NCI-H524 (cell line): Measurements from ENCODE around the gene PER1.

ENCODE experiments used
- DNase-seq, 2 experiments: peaks; one replicate each; lab custom pipeline; 2025; lab: John Stamatoyannopoulos, UW

PER1 gene

DNA sequence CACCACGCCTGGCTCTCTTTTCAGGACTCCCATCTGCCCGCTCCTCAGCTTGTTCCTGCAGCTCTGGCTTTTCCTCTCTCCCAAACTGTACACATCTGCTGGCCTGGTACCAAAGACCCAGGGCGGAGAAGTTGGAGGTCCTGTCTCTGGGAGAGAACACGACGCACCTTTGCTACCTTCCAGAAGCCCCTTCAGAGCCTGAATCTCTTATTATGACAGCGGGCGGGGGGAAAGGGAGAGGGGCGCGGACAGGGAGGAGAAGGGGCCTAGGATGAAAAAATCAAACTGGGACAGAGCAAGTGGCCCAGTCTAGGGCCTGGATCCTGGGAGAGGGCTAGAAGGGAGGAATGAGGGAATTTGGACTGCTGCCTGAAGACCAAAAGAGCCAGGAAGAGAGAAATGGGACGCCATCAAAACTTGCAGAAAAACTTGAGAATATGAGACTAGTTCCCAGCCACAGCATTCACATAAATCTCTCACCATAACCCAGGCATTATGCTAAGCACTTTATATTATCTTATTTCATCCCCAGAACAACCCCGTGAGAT is 2.5 kb upstream of the PER1 start:
- no peak for DNase-seq

DNA sequence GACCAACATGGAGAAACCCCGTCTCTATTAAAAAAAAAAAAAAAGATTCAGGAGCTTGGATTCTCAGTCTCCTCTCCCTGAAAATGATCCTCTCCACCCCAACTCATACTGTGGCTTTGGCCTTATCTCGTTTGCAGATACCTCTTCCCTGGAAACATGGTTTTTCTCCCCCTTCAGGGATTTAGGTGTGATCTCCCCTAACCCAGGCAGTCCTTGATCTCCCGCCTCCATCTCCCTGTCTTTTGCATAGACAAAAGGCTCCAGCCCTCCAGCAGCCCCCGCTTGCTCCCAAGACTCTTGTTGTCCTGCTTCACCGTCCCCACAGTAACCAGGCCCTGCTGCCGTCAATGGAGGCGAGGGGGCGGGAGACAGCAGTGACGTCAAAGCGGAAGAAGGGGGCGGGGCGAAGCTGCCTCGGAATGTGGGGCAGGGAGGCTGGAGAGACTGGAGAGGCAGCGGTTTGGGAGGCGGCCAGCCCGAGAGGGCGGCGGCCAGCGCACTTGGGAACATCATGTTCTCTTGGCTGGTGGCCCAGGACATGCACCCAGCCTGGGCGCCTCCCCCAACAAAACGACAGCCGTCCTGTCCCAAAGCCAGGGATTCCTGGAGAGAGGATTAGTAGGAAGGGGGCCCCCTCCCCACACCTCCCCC is 1.9 kb upstream of the PER1 start:
- DNase-seq = peak; percentile 66 to 82

DNA sequence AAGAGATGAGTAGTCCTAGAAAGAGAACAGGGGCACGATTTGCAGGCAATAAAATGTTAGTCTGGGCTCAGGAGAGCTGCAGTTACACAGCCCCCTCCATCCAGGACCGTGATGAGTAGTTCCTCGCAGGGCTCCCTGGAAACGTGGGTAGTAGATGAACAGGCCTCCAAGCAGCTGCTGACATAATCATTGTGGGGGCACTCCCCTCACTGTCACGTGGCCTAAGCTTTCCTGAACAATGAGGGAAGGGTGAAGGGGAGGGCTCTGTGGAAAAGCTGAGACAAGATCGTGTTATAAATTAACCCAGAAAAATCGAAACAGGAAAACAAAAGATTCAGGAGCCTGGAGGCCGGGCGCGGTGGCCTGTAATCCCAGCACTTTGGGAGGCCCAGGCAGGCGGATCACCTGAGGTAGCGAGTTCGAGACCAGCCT is 1.3 kb upstream of the PER1 start:
- peak in 1 of 2 experiments; percentile 2 for DNase-seq

DNA sequence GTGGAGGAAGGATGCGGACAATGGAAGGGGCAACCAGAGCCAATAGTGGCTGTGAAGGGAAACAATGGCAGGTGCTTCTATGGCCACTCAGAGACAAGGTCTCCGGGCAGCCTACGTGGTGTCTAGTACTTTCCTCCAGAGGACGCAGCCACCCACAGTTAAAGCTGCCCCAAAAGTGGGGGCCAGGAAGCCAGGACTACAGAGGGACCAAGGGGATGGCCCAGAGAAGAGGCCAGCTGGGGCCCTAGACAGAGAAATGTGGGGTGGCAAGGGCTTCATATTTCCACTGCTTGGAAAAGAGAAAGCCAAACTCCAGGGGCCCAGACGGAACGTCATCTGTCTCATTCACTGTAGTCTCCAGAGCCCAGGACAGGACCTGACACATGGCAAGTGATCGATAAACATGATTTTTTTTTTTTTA is 837 bp upstream of the PER1 start:
- DNase-seq = no peak

DNA sequence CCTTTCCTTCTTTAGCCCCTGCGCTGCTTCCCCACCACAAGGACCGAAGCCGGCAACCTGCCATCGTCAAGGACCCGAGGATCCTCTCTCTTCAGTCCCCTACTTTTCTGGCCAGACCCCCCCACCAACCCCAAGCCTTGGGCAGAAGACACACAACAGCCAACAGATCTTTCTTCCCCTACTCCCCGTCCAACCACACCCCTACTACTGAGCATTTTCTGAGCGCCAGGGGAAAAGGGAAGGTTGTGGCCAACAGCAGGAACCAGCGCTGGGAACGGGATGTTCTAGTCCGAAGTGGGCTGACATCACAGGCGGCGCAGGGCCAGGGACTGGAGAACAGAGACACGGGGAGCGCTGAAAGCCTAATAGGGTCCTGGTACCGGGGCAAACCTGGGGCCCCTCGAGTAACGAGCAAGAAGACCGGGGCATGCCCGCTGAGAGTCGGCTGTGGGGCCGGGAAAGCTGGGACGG is 528 bp downstream of the PER1 start:
- DNase-seq = no peak

DNA sequence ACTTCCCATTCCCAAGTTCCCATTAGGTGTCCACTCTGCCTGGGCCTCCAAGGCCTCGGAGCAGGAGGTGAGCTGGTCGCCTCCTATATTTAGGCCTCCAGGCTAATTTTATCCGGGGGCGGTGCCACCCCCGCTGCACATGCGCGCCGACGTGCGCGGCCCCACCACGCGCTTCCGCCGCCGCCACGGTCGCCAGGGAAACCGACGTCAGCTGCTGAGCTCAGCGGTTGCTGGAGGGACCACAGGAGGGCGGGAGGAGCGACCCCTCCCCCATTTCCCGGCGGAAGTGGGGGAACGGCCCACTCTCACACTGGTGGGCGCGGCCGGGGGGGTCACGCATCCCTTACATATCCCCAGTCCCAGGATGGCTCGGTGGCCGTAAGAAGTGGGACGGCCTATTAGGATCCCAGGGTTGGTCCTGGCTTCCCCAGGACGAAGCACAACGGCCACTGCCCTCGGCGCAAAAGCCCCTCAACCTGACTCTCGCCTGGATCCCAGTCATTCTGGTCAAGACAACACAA is 1.0 kb downstream of the PER1 start:
- DNase-seq = peak in 1 of 2 experiments; percentile 46

DNA sequence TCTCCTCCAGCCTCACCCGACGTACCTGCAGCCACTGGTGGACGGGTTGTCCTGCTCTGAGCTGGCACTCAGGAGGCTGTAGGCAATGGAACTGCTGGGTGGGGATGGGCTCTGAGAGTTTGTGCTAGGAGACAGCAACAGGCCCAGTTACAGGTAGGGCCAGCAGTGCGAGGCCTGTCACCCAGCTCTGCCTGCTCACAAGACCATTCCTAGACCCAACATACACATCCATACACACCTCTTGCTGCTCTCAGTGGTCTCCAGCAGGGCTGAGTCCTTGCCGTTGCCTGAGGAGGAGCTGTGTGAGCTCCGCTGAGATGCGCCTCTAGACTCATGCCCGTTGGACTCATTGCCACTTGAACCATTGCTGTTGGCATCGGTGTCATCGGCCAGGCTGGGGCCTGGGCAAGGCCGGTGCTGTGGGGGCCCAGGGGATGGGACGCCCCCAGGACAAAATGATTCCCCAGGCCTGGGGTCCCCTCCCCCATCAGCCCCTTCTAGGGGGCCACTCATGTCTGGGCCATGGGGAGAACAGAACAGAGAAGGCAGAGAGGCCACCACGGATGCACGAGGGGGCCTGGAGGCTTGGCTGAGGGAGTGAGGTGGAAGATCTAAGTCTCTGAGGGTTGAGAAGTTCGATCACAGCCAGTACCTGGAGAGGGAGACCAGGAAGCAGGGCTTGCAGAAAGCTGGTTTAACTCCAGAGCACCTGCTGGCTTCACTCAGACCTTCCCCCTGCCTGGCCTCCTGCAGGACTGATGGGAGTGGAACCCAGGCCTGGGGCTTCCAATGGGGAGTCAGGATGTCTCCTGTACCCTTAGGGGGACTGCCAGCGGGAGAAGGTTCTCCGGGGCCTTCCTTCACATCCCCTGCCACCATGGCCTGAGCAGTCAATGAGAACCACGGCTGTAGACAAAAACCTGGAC is 1.7 kb downstream of the PER1 start:
- no peak for DNase-seq

DNA sequence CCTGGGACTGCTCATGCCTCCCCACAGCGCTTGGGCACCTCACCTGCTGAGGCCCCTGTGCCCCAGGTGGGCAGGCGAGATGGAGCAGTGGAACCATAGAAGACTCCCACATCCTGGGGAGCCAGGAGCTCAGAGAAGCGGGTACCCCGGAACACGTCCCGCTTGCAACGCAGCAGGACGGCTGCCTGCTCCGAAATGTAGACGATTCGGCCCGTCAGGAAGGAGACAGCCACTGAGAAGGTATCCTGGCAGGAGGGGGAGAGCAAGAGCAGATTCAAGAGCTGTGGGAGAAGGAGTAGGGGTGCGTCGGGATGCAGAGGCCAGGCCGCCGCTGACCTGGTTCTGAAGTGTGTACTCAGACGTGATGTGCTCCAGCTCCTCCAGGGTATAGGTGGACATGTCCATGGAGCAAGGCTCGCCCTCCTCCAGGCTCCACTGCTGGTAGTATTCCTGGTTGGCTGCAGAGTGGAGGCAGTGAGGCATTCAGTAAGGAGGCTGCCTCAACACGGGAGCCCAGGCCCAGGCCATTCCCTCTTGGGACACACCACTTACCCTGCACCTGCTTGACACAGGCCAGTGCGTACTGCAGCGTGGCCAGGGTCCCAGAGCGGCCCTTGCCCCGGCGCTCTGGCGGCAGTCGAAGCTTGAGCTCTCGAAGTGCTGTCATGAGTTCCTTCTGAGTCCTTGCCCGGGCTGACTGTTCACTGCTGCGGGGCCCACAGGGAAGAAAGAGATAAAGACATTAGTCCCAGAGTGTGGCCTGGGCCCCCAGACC is 2.6 kb downstream of the PER1 start:
- DNase-seq = no peak

DNA sequence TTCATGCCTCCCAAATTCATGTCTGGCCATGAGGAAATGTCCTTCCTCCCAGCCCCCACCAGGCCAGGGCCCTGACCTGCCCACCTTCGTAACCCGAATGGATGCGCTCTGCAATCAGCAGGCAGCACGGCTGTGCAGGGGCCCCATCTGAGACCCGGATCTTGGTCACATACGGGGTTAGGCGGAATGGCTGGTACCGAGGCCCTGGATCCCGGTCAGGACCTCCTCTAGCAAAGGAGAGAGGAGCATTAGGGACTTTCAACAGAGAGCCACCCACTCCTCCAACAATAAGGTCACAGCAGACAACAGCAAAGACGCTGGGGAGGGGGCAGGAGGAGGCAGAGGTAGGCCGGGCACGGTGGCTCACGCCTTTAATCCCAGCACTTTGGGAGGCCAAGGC is 3.6 kb downstream of the PER1 start:
- no peak for DNase-seq

DNA sequence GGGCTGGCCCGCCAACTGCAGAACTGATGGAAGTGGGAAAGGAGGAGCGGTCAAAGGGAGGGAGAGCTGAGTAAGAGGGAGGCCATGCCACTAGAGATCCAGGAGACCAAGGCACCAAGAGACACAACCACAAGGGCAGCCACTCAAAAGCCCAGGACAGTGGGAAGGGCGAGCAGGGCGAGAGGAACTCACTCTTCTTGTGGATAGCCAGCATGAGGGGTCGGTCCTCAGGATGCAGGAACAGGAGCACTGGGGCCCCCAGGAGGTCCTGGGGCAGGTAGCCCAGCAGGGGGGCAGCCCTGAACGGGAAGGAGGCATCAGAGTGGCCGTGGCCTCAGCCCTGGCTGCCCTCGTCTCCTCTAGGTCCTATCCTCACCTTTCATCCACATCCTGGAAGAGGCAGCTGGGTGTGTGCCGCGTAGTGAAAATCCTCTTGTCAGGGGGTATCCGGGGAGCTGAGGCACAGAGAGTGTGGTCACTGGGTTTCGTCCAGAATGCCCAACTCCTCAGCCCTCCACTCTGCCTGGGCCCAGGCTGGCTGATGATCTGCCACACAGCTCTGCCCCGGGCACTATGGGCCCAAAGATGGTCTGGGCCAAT is 4.3 kb downstream of the PER1 start:
- no peak for DNase-seq

DNA sequence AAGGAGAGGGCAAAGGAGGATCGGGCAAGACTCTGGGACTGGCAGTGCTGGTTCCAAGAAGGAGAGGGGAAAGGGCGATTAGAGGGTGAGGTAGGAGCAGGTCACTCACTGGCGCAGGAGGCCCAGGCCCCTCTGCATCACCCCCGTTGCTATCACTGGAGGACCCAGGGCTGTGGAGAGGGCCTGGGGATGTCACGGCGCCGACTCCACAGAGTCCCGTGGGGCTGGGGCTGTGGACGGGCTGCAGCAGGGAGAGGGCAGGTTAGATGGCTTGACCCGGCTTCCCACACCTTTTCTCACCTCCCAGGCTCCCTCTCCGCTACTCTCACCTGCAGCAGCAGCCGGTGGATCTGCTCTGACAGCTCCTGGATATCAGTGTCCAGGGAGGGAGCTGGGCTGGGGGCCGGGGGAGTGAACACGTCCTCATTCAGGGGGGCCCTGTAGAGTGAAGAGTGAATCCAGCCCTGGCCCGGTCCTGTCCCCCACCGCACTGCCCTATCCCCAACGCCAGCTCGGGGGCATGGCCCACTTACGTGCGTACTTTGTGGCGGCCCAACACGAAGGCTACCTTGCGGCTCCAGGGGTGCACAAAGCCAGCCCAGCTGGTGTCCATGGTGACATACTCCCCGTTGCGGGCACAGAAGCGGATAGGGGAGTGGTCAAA is 4.9 kb downstream of the PER1 start:
- no peak for DNase-seq

DNA sequence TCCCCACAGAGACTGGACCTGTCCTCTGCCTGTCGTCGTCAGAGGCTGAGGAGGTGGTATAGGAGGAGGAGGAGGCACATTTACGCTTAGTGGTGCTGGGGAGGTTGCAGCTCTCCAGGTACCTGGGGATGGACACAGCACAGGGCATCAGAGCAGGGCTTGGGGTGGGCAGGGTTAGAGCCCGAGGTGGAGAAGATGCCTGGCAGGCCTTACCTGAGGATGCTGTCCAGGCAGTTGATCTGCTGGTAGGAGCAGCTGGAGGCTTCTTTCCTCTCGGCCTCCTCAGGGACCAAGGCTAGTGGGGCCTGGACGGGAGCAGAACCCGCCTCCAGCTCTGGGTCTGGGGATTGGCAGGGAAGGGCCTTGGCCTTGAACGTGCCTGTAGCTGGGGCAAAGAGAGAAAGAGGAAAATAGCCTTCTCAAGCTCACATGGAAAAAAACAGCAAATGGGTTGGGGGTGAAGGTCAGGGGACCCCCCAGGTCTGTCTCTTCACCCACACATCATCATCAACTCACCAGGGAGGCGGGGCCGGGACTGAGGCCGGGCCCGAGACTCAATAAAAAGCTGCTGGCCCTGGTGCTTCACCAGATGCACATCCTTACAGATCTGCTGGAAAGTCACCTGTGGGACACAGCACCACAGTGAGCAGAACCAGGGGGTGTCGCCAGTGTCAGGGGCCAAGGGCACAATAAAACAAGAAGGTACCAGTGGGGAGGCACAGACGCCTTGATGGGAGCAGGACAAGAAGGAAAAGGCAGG is 5.6 kb downstream of the PER1 start:
- no peak for DNase-seq

DNA sequence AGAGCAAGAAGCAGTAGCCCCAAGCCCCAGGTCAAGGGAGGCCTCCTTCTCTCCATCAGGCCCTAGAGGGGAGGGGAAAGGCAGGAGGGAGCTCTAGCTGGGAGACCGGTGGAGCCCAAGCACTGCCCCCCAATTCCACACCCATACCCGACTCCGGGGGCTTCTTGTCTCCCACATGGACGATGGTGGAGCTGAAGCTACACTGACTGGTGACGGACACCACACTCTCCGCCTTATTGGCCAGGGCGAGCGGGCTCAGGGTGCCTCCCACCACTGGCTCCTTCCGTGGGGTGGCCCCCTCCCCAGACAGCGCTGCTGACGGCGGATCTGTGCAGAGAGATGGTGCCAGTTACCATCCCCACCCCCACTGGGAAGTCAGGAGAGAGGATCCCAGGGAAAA is 6.4 kb downstream of the PER1 start:
- DNase-seq = no peak

DNA sequence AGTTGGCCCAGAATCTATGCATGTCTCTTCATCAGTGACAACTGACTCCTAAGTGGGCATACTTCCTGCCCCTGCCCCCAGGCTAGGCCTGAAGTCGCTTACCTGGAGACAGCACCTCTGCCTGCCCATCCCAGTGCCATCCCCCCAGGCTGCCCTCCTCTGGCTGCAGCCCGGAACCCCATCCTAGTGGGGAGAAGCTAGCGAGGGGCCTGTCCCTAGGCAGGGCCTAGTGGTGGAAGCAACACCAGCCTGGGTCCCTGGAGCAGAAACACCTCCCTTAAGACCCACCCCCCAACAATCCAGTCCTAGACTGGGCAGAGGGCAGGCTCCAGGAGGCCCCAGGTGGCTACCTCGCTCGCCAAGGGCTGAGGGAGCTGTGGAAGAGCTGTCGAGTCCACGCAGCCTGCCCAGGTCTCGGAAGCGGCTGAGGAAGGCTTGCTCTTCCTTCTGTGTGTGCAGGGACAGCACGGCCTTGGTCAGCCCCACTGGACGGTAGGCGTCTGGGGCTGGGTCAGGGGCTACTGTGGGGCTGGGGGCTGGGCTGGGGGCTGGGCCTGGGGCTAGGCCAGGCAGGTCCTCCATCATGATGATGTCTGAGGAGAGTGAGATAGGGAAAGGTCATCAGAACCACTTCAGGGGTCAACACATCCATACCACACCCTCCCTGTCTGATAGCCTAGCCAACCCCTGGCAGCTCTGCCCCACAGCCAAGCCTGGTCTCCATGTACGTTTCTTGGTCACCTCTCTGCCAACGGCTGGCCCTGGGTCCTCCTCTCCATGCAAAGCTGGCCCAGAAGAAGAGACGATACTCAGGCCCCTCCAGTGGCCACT is 7.6 kb downstream of the PER1 start:
- DNase-seq = no peak

DNA sequence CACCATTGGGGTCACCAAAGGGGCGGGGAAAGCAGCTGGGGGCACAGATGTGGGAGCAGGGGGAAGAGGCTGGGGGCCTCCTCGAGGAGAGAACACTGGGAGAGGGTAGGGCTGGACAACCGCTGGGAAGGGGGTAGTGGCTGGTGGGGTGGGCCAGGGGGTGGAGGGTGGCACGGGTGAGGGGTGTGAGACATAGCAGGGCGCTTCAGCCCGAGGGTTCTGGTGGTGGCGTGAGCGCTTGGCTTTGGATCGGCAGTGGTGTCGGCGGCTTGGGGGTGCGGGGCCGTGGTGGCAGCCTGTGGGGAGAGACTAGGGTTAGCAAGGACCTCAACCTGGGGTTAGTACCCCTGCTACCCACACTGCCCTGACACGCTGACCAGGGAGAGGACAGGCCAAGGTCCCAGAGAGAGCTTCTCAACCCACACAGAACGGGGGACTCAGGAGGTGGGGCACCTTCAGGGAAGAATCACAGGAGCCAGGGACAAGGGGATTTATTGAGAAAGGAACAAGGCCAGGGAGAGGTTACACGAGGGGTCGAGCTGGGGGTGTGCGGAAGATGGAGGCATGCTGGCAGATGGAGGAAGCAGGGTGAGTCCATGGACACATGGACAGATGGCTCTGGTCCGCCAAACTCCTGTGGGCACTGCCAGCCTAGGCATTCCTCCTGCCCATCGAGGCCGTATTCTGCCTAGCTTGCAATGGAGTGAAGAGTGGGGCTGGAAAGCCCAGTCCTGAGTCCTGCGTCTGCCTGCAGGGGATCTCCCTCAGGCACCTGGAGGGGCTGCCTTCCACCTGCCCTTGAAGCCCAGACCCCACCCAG is 8.4 kb downstream of the PER1 start:
- DNase-seq = no peak

DNA sequence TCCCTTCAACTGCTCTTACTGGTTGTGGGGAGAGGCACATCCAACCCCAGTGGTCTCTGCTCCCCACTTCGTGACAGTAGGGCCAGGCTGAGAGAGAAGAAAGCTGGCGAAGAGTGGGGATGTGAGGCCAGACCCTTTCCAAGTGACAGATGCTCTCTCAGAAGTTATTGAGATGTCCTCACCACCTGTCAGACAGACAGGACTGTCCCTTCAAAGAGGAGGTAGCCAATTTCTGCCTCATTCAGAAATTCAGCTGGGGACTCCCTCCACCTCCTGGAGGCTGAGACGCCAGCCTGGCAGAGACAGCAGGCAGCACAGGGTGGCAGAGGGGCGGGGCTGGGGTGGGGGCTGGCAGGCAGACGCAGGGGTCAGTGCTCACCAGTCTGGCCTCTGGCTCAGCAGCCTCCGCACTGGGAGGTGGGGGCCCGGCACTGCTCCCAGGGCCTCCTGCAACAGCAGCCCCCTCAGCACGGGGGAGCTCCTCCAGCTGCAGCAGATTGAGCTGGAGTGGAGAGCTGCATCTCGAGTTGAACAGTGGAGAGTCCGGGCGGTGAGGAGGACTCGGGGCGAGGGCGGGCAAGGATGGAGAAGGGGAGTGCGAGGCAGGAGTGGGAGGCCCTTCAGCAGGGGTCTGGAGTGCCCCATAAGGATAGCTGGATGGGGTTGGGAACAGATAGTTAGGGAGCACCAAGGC is 9.2 kb downstream of the PER1 start:
- DNase-seq = peak in 1 of 2 experiments; percentile 27

DNA sequence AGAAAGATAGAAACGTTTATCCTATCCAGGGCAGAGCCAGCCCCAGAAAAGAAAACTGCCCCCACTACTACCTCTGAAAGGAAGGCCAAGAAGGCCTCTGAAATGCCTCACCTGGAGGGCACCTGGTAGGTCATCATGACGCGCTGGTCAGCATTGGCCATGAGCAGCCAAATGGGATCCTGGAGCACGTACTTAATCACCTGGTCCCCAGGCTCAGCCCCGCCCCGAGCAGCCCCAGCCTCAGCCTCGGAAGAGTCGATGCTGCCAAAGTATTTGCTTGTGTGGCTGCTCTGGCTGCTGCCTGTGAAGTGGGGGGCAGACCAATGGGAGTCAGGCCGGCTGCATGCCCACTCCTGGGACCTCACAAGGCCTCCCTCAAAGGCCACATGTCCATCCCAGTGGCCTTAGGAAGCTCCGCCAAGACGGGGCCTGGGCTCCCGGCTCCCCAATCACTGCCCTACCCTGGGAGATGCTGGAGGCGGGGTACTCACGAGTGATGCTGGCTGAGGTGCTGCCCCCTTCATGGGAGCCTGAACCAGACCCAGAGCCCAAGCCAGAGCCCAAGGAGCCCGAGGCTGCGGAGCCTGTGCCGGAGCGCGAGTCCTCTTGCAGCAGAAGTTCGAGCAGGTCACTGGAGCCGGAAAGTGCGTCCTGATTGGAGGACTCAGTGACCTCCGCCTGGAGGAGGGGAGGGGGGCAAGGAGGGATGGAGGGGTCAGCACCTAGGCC is 9.9 kb downstream of the PER1 start:
- DNase-seq = no peak
